GM12873 (cell line): ENCODE data around the gene PRDM1.

Experiments used
- TF ChIP-seq, protein P1 (sequence below): IDR thresholded peaks from 2 replicates; pipeline ENCODE4 v1.5.1; 2012; ENCODE audit warnings: low read depth, mild to moderate bottlenecking, moderate library complexity, low read length, control low read depth; ENCODE audit not compliant: insufficient read depth; ENCODE audit errors: missing control alignments

The PRDM1 gene

DNA sequence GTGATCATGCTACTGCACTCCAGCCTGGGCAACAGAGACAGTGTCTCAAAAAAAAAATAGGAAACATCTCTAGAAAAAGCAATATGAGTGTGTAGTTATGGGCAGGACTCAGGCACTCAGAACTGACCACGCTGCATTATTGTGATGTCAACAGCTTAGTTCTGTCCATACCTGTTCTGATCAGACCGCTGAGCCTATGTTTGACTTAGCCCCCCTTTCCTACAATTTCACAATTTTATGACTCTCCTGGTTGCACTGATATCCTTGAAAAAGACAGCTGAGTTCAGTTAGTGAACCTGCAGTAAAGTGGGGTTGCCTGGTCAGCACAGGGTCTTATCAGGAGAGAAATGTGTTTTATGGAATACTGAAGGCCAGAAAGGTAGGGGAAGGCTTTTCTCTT is 37.8 kb upstream of the PRDM1 start:
- TF ChIP-seq, protein P1, sequence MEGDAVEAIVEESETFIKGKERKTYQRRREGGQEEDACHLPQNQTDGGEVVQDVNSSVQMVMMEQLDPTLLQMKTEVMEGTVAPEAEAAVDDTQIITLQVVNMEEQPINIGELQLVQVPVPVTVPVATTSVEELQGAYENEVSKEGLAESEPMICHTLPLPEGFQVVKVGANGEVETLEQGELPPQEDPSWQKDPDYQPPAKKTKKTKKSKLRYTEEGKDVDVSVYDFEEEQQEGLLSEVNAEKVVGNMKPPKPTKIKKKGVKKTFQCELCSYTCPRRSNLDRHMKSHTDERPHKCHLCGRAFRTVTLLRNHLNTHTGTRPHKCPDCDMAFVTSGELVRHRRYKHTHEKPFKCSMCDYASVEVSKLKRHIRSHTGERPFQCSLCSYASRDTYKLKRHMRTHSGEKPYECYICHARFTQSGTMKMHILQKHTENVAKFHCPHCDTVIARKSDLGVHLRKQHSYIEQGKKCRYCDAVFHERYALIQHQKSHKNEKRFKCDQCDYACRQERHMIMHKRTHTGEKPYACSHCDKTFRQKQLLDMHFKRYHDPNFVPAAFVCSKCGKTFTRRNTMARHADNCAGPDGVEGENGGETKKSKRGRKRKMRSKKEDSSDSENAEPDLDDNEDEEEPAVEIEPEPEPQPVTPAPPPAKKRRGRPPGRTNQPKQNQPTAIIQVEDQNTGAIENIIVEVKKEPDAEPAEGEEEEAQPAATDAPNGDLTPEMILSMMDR = no peak

DNA sequence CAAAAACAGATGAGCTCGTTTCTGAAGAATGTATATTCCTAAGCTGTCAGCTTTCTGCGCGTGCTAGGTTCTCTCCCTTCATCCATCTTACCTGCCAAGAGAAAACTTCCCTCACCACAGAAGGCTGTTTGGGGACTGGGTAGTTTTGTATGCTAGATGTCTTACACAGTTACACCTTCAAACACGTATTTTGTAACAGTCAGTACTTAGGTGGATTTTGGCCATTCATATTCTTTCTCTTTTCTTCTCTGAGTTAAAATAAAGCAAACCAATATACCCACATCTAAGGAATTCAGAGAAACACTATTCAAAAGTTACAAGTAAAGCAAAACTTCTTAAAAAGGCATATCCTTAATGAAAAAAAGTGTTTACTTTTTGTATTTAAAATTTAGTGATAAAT is 35.6 kb upstream of the PRDM1 start:
- TF ChIP-seq, protein P1 = no peak

DNA sequence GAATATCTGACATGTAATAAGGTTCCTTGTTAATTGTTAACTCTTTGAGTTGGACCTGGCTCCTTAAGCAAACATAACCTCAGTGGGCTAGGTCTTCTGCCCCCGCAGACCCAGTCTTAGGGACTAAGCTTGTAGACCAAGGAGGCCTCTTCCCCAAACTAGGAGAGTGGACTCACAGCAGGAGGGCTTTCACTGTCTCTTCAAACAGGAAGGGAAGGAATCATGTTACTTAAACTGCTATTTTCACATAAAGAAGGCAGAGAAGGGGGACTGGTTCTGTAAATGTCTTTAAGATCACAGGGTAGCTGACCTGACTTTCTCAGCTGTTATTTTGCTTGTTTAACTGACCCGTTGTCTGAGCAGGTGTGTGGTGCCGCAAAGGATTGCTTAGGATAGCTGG is 34.9 kb upstream of the PRDM1 start:
- TF ChIP-seq, protein P1 = no peak

DNA sequence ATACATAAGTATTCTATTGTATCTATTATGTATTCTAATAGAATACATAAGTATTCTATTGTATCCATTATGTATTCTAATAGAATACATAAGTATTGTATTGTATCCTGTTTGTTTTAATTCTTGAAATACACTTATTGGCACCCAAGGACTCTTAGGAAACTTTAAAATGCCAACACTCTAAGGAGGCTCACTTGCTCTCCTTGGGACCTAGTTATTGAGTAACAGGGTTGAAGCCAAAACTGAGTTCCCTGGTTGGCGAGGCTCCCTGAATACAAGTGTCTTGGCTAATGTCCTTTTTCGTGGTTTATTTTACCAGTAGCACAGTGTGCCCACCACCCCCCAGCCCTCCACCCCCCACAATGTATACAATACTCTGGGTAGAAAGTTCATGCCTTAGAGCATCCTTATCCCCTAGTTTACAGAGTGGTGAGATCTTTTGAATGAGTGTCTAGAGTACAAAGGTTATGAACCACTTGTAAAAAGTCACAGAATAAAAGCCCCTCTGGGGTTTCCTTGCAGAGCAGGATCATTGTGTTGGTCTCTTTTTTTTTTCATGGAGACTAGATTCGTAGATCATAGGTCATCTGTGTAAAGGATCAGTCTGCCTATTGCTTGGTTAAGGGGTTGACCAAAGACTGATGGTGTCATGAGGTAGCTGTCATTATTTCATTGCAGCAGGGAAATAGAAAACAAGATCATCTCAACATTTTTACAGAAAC is 32.5 kb upstream of the PRDM1 start:
- TF ChIP-seq, protein P1 = no peak

DNA sequence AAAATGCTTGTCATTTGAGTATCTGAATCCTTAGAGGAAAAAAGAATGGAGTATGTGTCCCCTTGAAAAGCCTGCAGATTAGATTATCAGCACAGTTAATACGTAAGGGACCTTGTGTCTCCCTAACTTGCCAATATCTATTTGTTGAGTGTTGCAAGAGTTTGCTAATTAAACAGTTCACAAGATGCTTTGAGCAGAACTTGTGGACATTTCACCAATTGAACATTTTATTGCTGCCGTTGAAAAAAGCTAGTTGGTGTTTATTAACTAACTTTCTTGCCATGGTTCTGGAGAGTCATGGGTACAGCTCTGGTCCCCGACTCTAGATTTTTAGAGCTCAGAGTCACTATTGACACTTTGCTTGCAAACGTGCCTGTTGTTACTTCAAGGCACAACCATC is 30.6 kb upstream of the PRDM1 start:
- TF ChIP-seq, protein P1 = no peak

DNA sequence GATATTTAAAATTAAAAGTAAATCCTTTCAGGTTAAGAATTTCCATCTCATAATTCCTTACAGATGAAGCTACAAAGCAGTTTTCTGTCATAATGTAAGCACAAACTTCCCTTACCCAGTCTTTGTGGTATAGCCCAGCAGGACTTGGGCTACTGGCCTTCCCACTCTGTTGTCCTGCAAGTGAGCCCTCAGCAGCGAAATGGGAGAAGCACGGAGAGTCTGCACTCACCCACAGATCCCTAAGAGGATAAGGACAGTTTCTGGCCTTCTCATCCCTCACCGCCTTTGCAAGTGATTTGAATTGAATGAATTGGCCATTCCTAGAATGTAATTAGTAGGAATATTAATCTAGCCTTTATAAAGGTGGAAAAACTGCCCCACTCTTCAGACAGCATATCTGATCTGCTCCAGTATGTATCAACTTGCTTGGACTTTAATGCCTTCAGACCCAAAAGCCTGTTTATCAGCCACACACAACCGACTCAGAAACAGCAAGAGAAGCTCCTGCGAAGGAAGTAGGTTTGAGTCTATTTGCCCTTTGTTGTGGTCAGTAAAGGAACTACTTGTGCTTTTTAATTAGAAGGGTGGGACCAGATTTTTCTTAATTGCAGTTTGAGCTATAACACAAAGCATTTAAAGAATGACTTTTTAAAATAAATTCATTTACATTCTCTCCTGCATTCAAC is 29.9 kb upstream of the PRDM1 start:
- TF ChIP-seq, protein P1 = no peak

DNA sequence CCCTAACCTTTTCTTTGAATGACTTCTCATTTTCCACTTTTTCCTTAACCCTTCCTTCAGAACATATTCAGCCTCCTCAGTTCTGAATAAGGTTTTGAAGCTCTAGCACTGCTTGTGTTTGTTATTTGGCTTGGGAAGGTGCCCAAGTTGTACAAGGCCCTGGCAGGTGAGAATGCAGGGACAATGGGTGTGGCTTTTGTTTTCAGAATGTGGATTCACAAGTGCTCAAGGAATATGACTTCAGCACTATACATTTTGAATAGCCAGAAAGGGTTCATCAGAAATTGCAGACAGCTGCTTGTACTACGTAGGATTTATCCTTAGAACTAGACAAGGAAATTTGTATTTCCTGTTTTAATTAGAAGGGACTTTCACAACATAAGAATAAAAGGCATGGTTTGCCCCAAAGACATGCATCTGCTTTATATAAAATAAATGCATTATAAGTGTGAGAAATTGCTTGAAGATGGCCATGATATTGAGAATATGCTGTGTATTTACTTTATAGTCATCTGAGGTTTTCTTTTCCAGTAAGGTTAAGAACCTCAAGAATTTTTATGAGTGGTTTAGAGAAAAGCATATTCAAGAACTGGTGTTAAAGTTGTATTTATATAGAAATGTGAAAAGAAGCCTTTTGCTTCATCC is 29.3 kb upstream of the PRDM1 start:
- TF ChIP-seq, protein P1 = no peak
